ENCODE measurements around the gene ATP11C. TPM values are rescaled to one million over a fixed set of nuclear protein-coding genes. Genes with fewer than 3 reads are reported as not detected.

The ATP11C gene
- total and polyA plus RNA-seq, 10 of the 15 experiments (the other 5 are each of a cell fraction or from before 2014, with no cell fraction given), result 16.2 to 44.0 (median 24.8) TPM

- TF ChIP-seq BCLAF1 (IDR thresholded peaks at IDR 0.05), result no peak
- no peak for TF ChIP-seq FOXM1 (IDR thresholded peaks at IDR 0.05; ENCODE audit: low read depth, low read length)
- no peak for TF ChIP-seq TCF7 (IDR thresholded peaks at IDR 0.05; ENCODE audit: borderline replicate concordance)
- no peak for TF ChIP-seq ZNF24 (IDR thresholded peaks at IDR 0.05)
- no peak for TF ChIP-seq IRF3 (IDR thresholded peaks at IDR 0.05)
- no peak for TF ChIP-seq MAX (IDR thresholded peaks at IDR 0.05; ENCODE audit: low read depth, low read length)
These were observed 128.4 kb downstream of the ATP11C start (continued) for GRCh38 chrX:139804482-139804881.

GRCh38 chrX:139803224-139803623 lies 129.6 kb downstream of the ATP11C start:
- DNase-seq (ENCODE audit: low read depth, low spot score) (no peak), ATAC-seq (no peak), FAIRE-seq (no peak)
- Histone ChIP-seq H3K27ac (ENCODE audit: control insufficient read depth, insufficient read depth) (no peak overlapping the region), H3K9ac (ENCODE audit: control insufficient read depth, insufficient read depth, low read length) (no peak overlapping the region), H3K4me1 (ENCODE audit: control insufficient read depth, insufficient read depth, low read length) (no peaks in the 10 kb centered on the region), H3K9me3 (replicated peaks; ENCODE audit: control insufficient read depth, insufficient read depth, low read length) (no peaks in the 10 kb centered on the region), H3K27me3 (replicated peaks in 1 of 2; ENCODE audit: control insufficient read depth in 2 of 2, insufficient read depth in 2 of 2, low read length in 1 of 2) (no peaks in the 10 kb centered on the region), H3K36me3 (ENCODE audit: control insufficient read depth in 2 of 2, insufficient read depth in 2 of 2, low read length in 1 of 2) (peaks cover 0 to 4% of the 10 kb centered on the region in 2 experiments; a peak in 1 of 4 replicates), H4K20me1 (ENCODE audit: control insufficient read depth, insufficient read depth) (no peaks in the 10 kb centered on the region), H3K79me2 (ENCODE audit: control insufficient read depth, insufficient read depth, low read length) (no peaks in the 10 kb centered on the region), H3K4me2 (ENCODE audit: control insufficient read depth, insufficient read depth) (no peak overlapping the region), H2AFZ (ENCODE audit: control insufficient read depth, low read depth, low read length) (no peak overlapping the region), H3K4me3 (no peak overlapping the region)
- 3% methylated on average over 2 of the region's 2 CpGs for WGBS (ENCODE audit: insufficient coverage, insufficient replicate concordance, low lambda C conversion rate, missing lambda C conversion rate)
- intact Hi-C loops (cut with micrococcal nuclease; ENCODE audit: unreplicated experiment), result no loop called here
- CTCF ChIA-PET, result no interaction called here
- SMC1A ChIA-PET (ENCODE audit: uncharacterized antibody, unreplicated experiment), result interaction anchor here (0.9 to 1.3 kb wide), 4 partner anchors 20 to 126 kb away, joined by 3 to 6 read pairs (median 4); no protein-coding TSS in a partner anchor
- in situ Hi-C loops (cut with MboI), result no loop called here
- RAD21 ChIA-PET (ENCODE audit: unreplicated experiment), result no interaction called here
- POLR2A ChIA-PET, result no interaction called here
- no TSS peak for BruUV-seq (replicated peaks)
- TF ChIP-seq PRDM15 (CRISPR knock-in tag; IDR thresholded peaks at IDR 0.05) (no peak), SIX5 (IDR thresholded peaks at IDR 0.05; ENCODE audit: low read depth, low read length, severe bottlenecking) (no peak), ZBTB33 (IDR thresholded peaks at IDR 0.05) (no peak), ZBED1 (IDR thresholded peaks at IDR 0.05; ENCODE audit: borderline replicate concordance) (no peak), ELK1 (IDR thresholded peaks at IDR 0.05; ENCODE audit: low read depth, low read length) (no peak), JUND (IDR thresholded peaks at IDR 0.05; ENCODE audit: low read depth, low read length) (no peak)
